Thyroid gland (tissue), 4 donors: ENCODE data around the gene RNASE12.

Source experiments
- CTCF ChIP-seq, 6 experiments: fragments of 200-600 bp in 3 of 6; fragments of 450-650 bp in 3 of 6; sonication (generic) in 3 of 6; IDR thresholded peaks; one replicate each; pipeline ENCODE4 v1.5.1; 2016 to 2019; ENCODE audit warnings: antibody characterized with exemption in 6 of 6, mild to moderate bottlenecking in 2 of 6, inconsistent platforms in 1 of 6, moderate library complexity in 1 of 6
- POLR2A ChIP-seq, 2 donors: fragments of 450-650 bp; IDR thresholded peaks; one replicate each; pipeline ENCODE4 v1.6.1; 2017; ENCODE audit warnings: antibody characterized with exemption in 2 of 2, mild to moderate bottlenecking in 2 of 2, moderate library complexity in 1 of 2

GRCh38 chr14:20627346-20628027, 36.3 kb upstream of the RNASE12 start:
- TF ChIP-seq CTCF (IDR thresholded peaks at IDR 0.05) (no peak), POLR2A (IDR thresholded peaks at IDR 0.05) (no peak)
